H9 (cell line): ENCODE data around the gene TRPT1. TPM values are rescaled to one million over a fixed set of nuclear protein-coding genes. Genes with fewer than 3 reads are reported as not detected.

Experiments used
- DNase-seq: peaks from one replicate; pipeline ENCODE4 v3.0.0-alpha.2; 2017
- H2AFZ ChIP-seq: one replicate; pipeline ENCODE4 v1.6.1; 2013; ENCODE audit warnings: mild to moderate bottlenecking, low read length, control low read depth, moderate library complexity
- H2AK5ac ChIP-seq: 2 replicates; pipeline ENCODE4 v1.6.1; 2013; ENCODE audit warnings: low read length, control low read depth, mixed read lengths; ENCODE audit not compliant: insufficient read length
- H2BK120ac ChIP-seq: one replicate; pipeline ENCODE4 v1.6.1; 2013; ENCODE audit warnings: low read depth, mild to moderate bottlenecking, low read length, control low read depth, inconsistent platforms; ENCODE audit not compliant: poor library complexity, severe bottlenecking
- H2BK12ac ChIP-seq: 2 replicates; pipeline ENCODE4 v1.6.1; 2013; ENCODE audit warnings: low read length, control low read depth, mixed read lengths, low read depth; ENCODE audit not compliant: insufficient read length
- H2BK15ac ChIP-seq: 2 replicates; pipeline ENCODE4 v1.6.1; 2013; ENCODE audit warnings: low read depth, low read length, control low read depth
- H2BK20ac ChIP-seq: one replicate; pipeline ENCODE4 v1.6.1; 2013; ENCODE audit warnings: low read depth, mild to moderate bottlenecking, low read length, control low read depth, inconsistent platforms; ENCODE audit not compliant: poor library complexity, severe bottlenecking
- H2BK5ac ChIP-seq: 2 replicates; pipeline ENCODE4 v1.6.1; 2013; ENCODE audit warnings: low read length, control low read depth, mixed read lengths; ENCODE audit not compliant: insufficient read length
- H3K14ac ChIP-seq: 2 replicates; pipeline ENCODE4 v1.6.1; 2013; ENCODE audit warnings: low read length, control low read depth; ENCODE audit not compliant: insufficient read depth
- H3K18ac ChIP-seq: 2 replicates; pipeline ENCODE4 v1.6.1; 2013; ENCODE audit warnings: low read depth, mild to moderate bottlenecking, mixed read lengths, low read length, control low read depth; ENCODE audit not compliant: insufficient read length
- H3K23ac ChIP-seq: 2 replicates; pipeline ENCODE4 v1.6.1; 2013; ENCODE audit warnings: low read length, control low read depth, mixed read lengths, low read depth; ENCODE audit not compliant: insufficient read length
- H3K23me2 ChIP-seq: 2 replicates; pipeline ENCODE4 v1.6.1; 2013; ENCODE audit warnings: low read depth, mild to moderate bottlenecking, mixed read lengths, low read length, control low read depth; ENCODE audit not compliant: insufficient read length, poor library complexity, severe bottlenecking
- H3K27ac ChIP-seq: 2 replicates; pipeline ENCODE4 v1.5.1; 2013; ENCODE audit warnings: low read length, control low read depth, mixed read lengths, low read depth; ENCODE audit not compliant: insufficient read length
- H3K27me3 ChIP-seq: 2 replicates; pipeline ENCODE4 v1.6.1; 2013; ENCODE audit warnings: low read length, control low read depth, inconsistent platforms; ENCODE audit not compliant: insufficient read depth
- H3K4ac ChIP-seq: 2 replicates; pipeline ENCODE4 v1.6.1; 2013; ENCODE audit warnings: low read depth, mild to moderate bottlenecking, control low read depth, inconsistent platforms, low read length, moderate library complexity
- H3K4me1 ChIP-seq: 2 replicates; pipeline ENCODE4 v1.6.1; 2013; ENCODE audit warnings: low read length, control low read depth, inconsistent platforms; ENCODE audit not compliant: insufficient read depth
- H3K4me2 ChIP-seq: 2 replicates; pipeline ENCODE4 v1.6.1; 2013; ENCODE audit warnings: low read length, control low read depth, mixed read lengths; ENCODE audit not compliant: insufficient read length, insufficient read depth
- H3K56ac ChIP-seq: 2 replicates; pipeline ENCODE4 v1.6.1; 2013; ENCODE audit warnings: low read depth, mild to moderate bottlenecking, mixed read lengths, low read length, control low read depth; ENCODE audit not compliant: insufficient read length
- H3K79me1 ChIP-seq: 2 replicates; pipeline ENCODE4 v1.6.1; 2013; ENCODE audit warnings: low read depth, mild to moderate bottlenecking, moderate library complexity, low read length, control low read depth, inconsistent platforms; ENCODE audit not compliant: insufficient read depth, poor library complexity, severe bottlenecking
- H3K79me2 ChIP-seq: 2 replicates; pipeline ENCODE4 v1.6.1; 2013; ENCODE audit warnings: low read length, control low read depth, inconsistent platforms; ENCODE audit not compliant: insufficient read depth
- H3K9ac ChIP-seq: 2 replicates; pipeline ENCODE4 v1.6.1; 2013; ENCODE audit warnings: low read length, control low read depth, mixed read lengths; ENCODE audit not compliant: insufficient read length; ENCODE audit errors: extremely low read depth
- H3K9me3 ChIP-seq: one replicate; pipeline ENCODE4 v1.6.1; 2013; ENCODE audit warnings: low read depth, low read length, inconsistent platforms; ENCODE audit not compliant: control insufficient read depth
- H3T11ph ChIP-seq: one replicate; pipeline ENCODE4 v1.6.1; 2013; ENCODE audit warnings: mild to moderate bottlenecking, low read length, control low read depth, inconsistent platforms
- H4K20me1 ChIP-seq: one replicate; pipeline ENCODE4 v1.6.1; 2013; ENCODE audit not compliant: control insufficient read depth, insufficient read length, insufficient read depth
- H4K5ac ChIP-seq: 2 replicates; pipeline ENCODE4 v1.6.1; 2013; ENCODE audit warnings: low read depth, mild to moderate bottlenecking, mixed read lengths, low read length, control low read depth; ENCODE audit not compliant: insufficient read length
- H4K8ac ChIP-seq: replicated peaks from 2 replicates; pipeline ENCODE4 v1.6.1; 2013; ENCODE audit warnings: low read length, control low read depth, mixed read lengths, low read depth; ENCODE audit not compliant: insufficient read length
- H4K91ac ChIP-seq: 2 replicates; pipeline ENCODE4 v1.6.1; 2013; ENCODE audit warnings: low read depth, mild to moderate bottlenecking, moderate library complexity, mixed read lengths, low read length, control low read depth; ENCODE audit not compliant: insufficient read length
- H3K27ac Mint-ChIP-seq, 3 experiments: 2 replicates in 2 of 3; 3 replicates in 1 of 3; pipeline ENCODE4 v1.8.0; 2020 to 2021; ENCODE audit warnings: mixed read lengths in 3 of 3, mild to moderate bottlenecking in 1 of 3, moderate library complexity in 1 of 3
- H3K27me3 Mint-ChIP-seq: 2 replicates; pipeline ENCODE4 v1.8.0; 2021; ENCODE audit warnings: low read depth, mild to moderate bottlenecking, moderate library complexity, mixed read lengths
- H3K36me3 Mint-ChIP-seq, 3 experiments: 2 replicates in 2 of 3; 3 replicates in 1 of 3; pipeline ENCODE4 v1.8.0; 2020 to 2021; ENCODE audit warnings: low read depth in 3 of 3, mixed read lengths in 3 of 3; ENCODE audit not compliant: insufficient read depth in 1 of 3
- H3K4me1 Mint-ChIP-seq, 2 experiments: 2 replicates each; pipeline ENCODE4 v1.8.0; 2020; ENCODE audit warnings: mixed read lengths in 2 of 2
- H3K4me3 Mint-ChIP-seq, 2 experiments: 2 replicates in 1 of 2; 3 replicates in 1 of 2; pipeline ENCODE4 v1.8.0; 2020 to 2021; ENCODE audit warnings: mild to moderate bottlenecking in 2 of 2, mixed read lengths in 2 of 2, moderate library complexity in 1 of 2
- H3K9me3 Mint-ChIP-seq, 2 experiments: 2 replicates in 1 of 2; 3 replicates in 1 of 2; pipeline ENCODE4 v1.8.0; 2020; ENCODE audit warnings: mild to moderate bottlenecking in 2 of 2, mixed read lengths in 2 of 2, moderate library complexity in 1 of 2
- WGBS: extraction: QIAGEN DNeasy Blood & Tissue Kit; methylation state at CpG from one replicate; pipeline ENCODE4 v1.1.7; 2013; ENCODE audit warnings: missing lambda C conversion rate, low lambda C conversion rate, mixed read lengths; ENCODE audit not compliant: insufficient read length; ENCODE audit errors: extremely low coverage; 5-methylcytosine and 5-hydroxymethylcytosine counted together
- total RNA-seq: library from RNA; stranded (reverse); gene quantifications from 2 replicates; pipeline ENCODE4 v1.2.1, GENCODE V29; 2021
- TF ChIP-seq, protein P1 (sequence below): fragments of 200-600 bp; sonication (generic); conservative IDR thresholded peaks from 3 replicates; pipeline ENCODE4 v1.8.0; 2021; ENCODE audit warnings: antibody characterized with exemption, mild to moderate bottlenecking

Gene TRPT1
- total RNA-seq, 1 experiment from 2014 or later = 33.6 TPM

DNA sequence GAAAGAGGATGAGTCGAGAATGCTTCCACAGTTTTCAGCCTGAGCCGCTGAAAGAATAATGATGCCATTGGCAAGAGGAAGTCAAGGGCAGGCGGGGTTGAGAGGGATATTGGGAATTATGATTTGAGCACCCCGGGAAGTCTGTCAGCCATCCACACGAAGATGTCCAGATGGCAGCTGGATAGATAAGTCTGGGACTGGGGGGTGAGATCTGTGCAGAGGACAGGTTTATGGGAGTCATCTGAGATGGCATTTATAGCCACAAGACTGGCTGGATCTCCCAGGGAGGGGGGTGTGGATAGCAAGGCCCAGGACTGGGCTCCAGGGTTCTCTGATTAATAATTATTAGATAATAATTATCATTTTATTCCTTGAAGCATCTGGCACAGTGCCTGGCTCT lies 45.1 kb downstream of the TRPT1 start:
- H3K27ac ChIP-seq = no peak overlapping the region
- H3K14ac ChIP-seq = no peak overlapping the region
- H2BK12ac ChIP-seq = no peak overlapping the region
- no peak overlapping the region for H2AK5ac ChIP-seq
- Mint-ChIP-seq H3K4me3 (peak overlapping the region in 1 of 2 experiments; percentile 60; a peak in 2 of 5 replicates), H3K36me3 (peaks cover 18 to 31% (median 24%) of the 10 kb centered on the region in 3 experiments), H3K4me1 (peaks cover 24 to 26% of the 10 kb centered on the region in 2 experiments), H3K9me3 (peaks cover 0 to 2% of the 10 kb centered on the region in 2 experiments; a peak in 2 of 5 replicates), H3K27me3 (no peaks in the 10 kb centered on the region; the same call in 1 of the 2 replicates), H3K27ac (no peak overlapping the region)
- DNase-seq = no peak
- no peak overlapping the region for H2AFZ ChIP-seq
- no peaks in the 10 kb centered on the region for H3K79me2 ChIP-seq
- peaks cover 4% of the 10 kb centered on the region; the same call in 1 of the 2 replicates for H3K4me1 ChIP-seq
- H3T11ph ChIP-seq = no peak overlapping the region
- H2BK120ac ChIP-seq = no peak overlapping the region
- no peak overlapping the region for H2BK5ac ChIP-seq
- H3K9me3 ChIP-seq = no peaks in the 10 kb centered on the region
- no peak overlapping the region for H3K18ac ChIP-seq
- no peak overlapping the region for H3K4ac ChIP-seq
- H3K23me2 ChIP-seq = peaks cover 8% of the 10 kb centered on the region
- no peak overlapping the region for H4K5ac ChIP-seq
- no peak overlapping the region for H2BK20ac ChIP-seq
- TF ChIP-seq, protein P1, sequence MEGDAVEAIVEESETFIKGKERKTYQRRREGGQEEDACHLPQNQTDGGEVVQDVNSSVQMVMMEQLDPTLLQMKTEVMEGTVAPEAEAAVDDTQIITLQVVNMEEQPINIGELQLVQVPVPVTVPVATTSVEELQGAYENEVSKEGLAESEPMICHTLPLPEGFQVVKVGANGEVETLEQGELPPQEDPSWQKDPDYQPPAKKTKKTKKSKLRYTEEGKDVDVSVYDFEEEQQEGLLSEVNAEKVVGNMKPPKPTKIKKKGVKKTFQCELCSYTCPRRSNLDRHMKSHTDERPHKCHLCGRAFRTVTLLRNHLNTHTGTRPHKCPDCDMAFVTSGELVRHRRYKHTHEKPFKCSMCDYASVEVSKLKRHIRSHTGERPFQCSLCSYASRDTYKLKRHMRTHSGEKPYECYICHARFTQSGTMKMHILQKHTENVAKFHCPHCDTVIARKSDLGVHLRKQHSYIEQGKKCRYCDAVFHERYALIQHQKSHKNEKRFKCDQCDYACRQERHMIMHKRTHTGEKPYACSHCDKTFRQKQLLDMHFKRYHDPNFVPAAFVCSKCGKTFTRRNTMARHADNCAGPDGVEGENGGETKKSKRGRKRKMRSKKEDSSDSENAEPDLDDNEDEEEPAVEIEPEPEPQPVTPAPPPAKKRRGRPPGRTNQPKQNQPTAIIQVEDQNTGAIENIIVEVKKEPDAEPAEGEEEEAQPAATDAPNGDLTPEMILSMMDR = no peak
- no peak overlapping the region for H3K56ac ChIP-seq
- H4K8ac ChIP-seq = no peak overlapping the region
- no peak overlapping the region for H4K91ac ChIP-seq
- WGBS = no CpG with 5 or more reads among the region's 5 CpGs
- H2BK15ac ChIP-seq = no peak overlapping the region
- H3K9ac ChIP-seq = no peak overlapping the region
- H3K4me2 ChIP-seq = no peak overlapping the region
- H3K79me1 ChIP-seq = no peaks in the 10 kb centered on the region
- no peak overlapping the region for H3K23ac ChIP-seq
- peaks cover 3% of the 10 kb centered on the region for H4K20me1 ChIP-seq
- no peaks in the 10 kb centered on the region; the same call in 1 of the 2 replicates for H3K27me3 ChIP-seq
